IPS DF 6.9 (cell line): ENCODE results near the gene PANK4.
"Not testable (repeated sequence)": the region's sequence is repeated elsewhere in the genome, so short reads cannot be mapped to it uniquely, and the experiment has no call there.

Experiments
- DNase-seq: peaks from one replicate; pipeline ENCODE4 v3.0.0-alpha.2; 2013; ENCODE audit warnings: low read depth, low spot score
- H3K27ac ChIP-seq: one replicate; pipeline ENCODE4 v1.5.1; 2013; ENCODE audit warnings: low read length, control low read depth
- H3K27me3 ChIP-seq: 2 replicates; pipeline ENCODE4 v1.6.1; 2013; ENCODE audit warnings: mild to moderate bottlenecking, low read length; ENCODE audit not compliant: control insufficient read depth, insufficient read depth
- H3K36me3 ChIP-seq: 2 replicates; pipeline ENCODE4 v1.6.1; 2013; ENCODE audit warnings: low read length; ENCODE audit not compliant: control insufficient read depth, insufficient read depth
- H3K4me1 ChIP-seq: 2 replicates; pipeline ENCODE4 v1.6.1; 2013; ENCODE audit warnings: low read length; ENCODE audit not compliant: control insufficient read depth, insufficient read depth
- H3K4me3 ChIP-seq: 2 replicates; pipeline ENCODE4 v1.5.1; 2013; ENCODE audit warnings: mild to moderate bottlenecking, low read length
- H3K9me3 ChIP-seq: 2 replicates; pipeline ENCODE4 v1.6.1; 2013; ENCODE audit warnings: low read length, inconsistent platforms; ENCODE audit not compliant: control insufficient read depth, insufficient read depth
- WGBS: extraction: QIAGEN DNeasy Blood & Tissue Kit; methylation state at CpG from one replicate; pipeline ENCODE4 v1.1.7; 2013; ENCODE audit warnings: mixed read lengths, missing lambda C conversion rate; ENCODE audit not compliant: insufficient read length, insufficient coverage; 5-methylcytosine and 5-hydroxymethylcytosine counted together

The PANK4 gene

DNA sequence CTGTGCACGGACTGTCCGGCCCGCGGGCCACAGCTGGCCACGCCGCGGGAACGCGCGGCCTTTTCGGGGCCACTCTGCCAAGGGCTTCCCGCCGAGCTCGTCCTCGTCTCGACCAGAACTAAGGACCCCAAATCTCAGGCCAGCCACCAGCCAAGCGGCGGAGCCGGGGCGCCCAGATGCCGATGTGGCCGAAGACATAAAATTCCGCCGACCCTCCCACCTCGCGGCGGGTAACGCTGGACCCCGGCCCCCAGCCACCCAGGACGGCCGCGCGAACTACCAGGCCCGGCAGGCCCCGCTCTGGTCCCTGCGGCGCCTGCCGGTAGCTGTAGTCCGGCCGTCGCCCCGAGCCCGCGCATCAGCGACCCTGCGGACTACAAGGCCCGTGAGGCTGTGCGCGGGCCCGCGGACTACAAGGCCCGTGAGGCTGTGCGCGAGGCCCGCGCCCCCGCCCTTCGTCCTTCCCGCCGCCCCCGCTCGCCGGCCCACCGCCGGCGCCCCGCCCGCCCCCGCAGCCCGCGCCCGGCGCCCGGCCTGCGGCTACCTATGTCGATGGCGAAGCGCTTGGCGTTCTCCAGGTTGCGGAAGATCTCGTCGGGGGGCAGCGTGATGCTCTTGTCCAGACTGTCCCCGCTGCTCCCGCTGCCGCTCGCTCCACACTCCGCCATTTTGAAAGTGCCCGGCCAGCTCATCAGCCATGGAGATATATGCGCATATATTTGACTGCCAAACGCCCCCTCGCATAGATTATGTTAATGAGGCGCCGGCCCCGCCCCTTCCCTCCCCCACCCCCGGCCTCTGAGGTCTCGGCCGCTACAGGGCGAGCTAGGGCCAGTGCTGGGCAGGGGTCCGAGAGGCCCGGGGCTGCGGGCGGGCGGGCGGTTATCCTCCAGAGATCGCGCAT is at the start of gene PANK4:
Gene PANK4 (minus strand): TSS at position 677 of the 904 bp plus-strand sequence. CDS start 9 bp downstream, at position 668.
- peak; percentile 74 for DNase-seq
- peak within 1 kb of the TSS; percentile 81 for H3K4me3 ChIP-seq

DNA sequence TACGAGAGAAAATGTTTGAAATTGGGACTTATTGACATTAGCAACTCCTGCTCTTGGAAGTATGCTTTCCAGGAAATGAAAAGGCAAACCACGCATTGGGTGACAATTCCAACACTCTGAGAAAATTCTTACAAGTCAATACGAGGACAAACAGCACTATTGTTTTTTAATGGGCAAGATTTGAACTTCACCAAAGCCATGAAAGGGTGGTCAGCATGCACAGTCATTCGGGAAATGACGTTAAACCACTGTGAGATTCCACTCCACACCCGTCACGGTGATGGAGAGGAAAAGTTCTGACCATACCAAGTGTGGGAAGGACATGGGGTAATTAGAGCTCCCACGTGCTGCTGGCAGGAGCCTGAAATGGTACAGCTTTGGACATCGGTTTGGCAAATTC is 48.0 kb upstream of the PANK4 start:
- DNase-seq: no peak

More for the DNA sequence above, at the start of gene PANK4:
- no peaks in the 10 kb centered on the region for H3K9me3 ChIP-seq
- no peak within 1 kb of the TSS for H3K27ac ChIP-seq
- peaks cover 10% of the 10 kb centered on the region; the same call in 1 of the 2 replicates for H3K4me1 ChIP-seq
- no CpG with 5 or more reads among the region's 107 CpGs for WGBS
- H3K36me3 ChIP-seq: peaks cover 2% of the 10 kb centered on the region
- H3K27me3 ChIP-seq: peaks cover 30% of the 10 kb centered on the region

DNA sequence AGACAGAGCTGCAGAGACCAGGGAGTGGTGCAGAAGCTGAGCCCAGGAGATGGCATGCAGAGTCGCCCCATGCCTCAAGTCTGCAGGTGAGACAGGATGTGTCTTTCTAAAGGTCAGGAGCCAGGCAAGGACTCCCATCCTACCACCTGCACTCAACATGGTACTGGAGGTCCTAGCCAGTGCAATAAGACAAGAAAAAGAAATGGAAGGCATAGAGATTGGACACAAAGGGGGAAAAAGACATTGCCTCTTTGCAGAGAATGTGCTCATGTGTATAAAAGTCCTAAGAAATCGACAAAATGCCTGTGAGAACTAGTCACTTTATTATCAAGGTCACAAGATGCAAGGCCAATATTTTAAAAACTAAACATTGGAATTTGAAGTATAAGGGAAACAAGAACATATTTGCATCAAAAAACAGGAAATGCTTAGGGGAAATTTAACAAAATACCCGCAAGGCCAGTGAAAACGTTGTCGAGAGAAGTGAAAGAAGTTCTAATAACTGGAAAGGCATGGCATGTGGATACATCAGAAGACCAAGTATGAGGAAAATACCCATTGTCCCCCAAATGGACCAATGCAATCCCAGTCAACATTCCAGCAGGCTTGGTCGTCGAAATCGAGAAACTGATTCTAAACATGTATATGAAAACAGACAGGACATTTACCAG is 47.0 kb upstream of the PANK4 start:
- Histone ChIP-seq H3K36me3 (no peaks in the 10 kb centered on the region), H3K27me3 (no peaks in the 10 kb centered on the region), H3K9me3 (no peaks in the 10 kb centered on the region), H3K27ac (no peak overlapping the region), H3K4me3 (no peak overlapping the region), H3K4me1 (peaks cover 1% of the 10 kb centered on the region; the same call in 1 of the 2 replicates)
- WGBS: no CpG with 5 or more reads among the region's 8 CpGs
- DNase-seq: no peak

More for the DNA sequence above, 48.0 kb upstream of the PANK4 start:
- Histone ChIP-seq H3K9me3 (no peaks in the 10 kb centered on the region), H3K36me3 (no peaks in the 10 kb centered on the region), H3K27me3 (no peaks in the 10 kb centered on the region), H3K27ac (no peak overlapping the region), H3K4me1 (peaks cover 2% of the 10 kb centered on the region; the same call in 1 of the 2 replicates), H3K4me3 (no peak overlapping the region)
- no CpG with 5 or more reads among the region's 9 CpGs for WGBS

GRCh38 chr1:2571348-2571747 is 45.0 kb upstream of the PANK4 start:
- DNase-seq: no peak
- H3K27ac ChIP-seq: no peak overlapping the region
- no peaks in the 10 kb centered on the region for H3K27me3 ChIP-seq
- no peak overlapping the region for H3K4me3 ChIP-seq
- no peaks in the 10 kb centered on the region for H3K9me3 ChIP-seq
- no peaks in the 10 kb centered on the region for H3K4me1 ChIP-seq
- no peaks in the 10 kb centered on the region for H3K36me3 ChIP-seq
- no CpG with 5 or more reads among the region's 9 CpGs for WGBS

DNA sequence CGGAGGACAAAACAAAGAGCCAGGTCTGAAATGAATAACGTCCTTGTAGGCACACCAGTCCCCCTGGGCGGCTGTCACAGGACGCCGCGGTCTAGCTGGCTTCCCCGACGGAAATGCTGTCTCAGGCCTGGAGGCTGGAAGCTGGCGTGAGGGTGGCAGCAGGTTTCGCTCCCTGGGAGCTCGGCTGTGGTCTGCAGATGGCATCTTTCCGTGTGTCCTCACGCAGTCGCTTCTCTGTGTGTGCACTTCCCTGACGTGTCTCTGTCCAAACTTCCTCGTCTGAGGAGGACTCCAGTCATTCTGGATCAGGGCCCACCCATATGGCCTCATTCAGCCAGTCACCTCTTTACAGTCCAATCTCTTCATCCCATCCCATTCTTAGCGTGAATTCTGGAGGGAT is 43.9 kb upstream of the PANK4 start:
- Histone ChIP-seq H3K4me3 (no peak overlapping the region), H3K36me3 (no peaks in the 10 kb centered on the region), H3K27ac (no peak overlapping the region), H3K27me3 (no peaks in the 10 kb centered on the region), H3K9me3 (no peaks in the 10 kb centered on the region), H3K4me1 (no peaks in the 10 kb centered on the region)
- no CpG with 5 or more reads among the region's 17 CpGs for WGBS
- DNase-seq: no peak

DNA sequence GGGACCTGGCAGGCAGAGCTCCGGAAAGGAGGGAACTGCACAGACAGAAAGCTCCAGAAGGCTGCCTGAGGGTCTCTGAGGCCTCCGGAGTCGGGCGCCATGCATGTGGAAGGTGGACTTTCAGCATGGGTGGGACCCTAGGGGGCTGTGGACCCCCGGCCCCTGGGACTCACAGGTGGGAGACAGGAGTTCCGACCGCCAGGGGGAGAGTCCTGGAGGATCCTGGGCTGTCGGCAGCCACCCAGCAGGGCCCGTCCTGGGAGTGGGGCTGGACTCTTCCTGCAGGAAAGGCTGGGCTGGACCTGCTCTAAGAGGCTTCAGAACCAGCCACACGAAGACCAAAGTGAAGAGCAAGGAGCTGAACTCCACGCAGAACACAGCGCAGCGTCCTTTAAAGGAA is 43.3 kb upstream of the PANK4 start:
- H3K4me1 ChIP-seq, H3K27ac ChIP-seq: not testable (repeated sequence)
- no CpG with 5 or more reads among the region's 13 CpGs for WGBS

DNA sequence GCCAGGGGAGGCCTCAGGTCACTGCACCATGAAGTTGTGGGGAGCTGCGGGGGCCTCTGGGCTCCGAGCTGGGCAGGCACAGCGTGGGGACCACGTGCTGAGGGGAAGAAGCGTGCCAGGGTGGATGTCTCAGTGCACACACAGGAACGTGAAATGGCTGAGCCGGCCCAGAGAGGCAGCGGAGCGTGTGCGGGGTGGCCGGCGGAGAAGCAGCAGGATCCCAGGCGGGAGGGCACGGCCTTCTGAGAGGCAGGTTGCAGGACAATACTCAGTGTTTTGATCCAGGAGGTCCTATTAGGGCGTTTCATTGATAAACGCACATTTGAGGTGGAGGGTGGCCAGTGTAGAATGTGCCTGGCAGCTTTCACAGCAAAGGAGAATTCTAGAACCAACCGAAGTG is 42.7 kb upstream of the PANK4 start:
- no CpG with 5 or more reads among the region's 17 CpGs for WGBS
- Histone ChIP-seq H3K27me3 (no peaks in the 10 kb centered on the region), H3K36me3 (no peaks in the 10 kb centered on the region), H3K4me3 (no peak overlapping the region), H3K9me3 (no peaks in the 10 kb centered on the region), H3K27ac (no peak overlapping the region), H3K4me1 (no peaks in the 10 kb centered on the region)
- no peak for DNase-seq

More for the DNA sequence above, 43.3 kb upstream of the PANK4 start:
- H3K36me3 ChIP-seq, H3K9me3 ChIP-seq, DNase-seq, H3K27me3 ChIP-seq, H3K4me3 ChIP-seq: not testable (repeated sequence)

DNA sequence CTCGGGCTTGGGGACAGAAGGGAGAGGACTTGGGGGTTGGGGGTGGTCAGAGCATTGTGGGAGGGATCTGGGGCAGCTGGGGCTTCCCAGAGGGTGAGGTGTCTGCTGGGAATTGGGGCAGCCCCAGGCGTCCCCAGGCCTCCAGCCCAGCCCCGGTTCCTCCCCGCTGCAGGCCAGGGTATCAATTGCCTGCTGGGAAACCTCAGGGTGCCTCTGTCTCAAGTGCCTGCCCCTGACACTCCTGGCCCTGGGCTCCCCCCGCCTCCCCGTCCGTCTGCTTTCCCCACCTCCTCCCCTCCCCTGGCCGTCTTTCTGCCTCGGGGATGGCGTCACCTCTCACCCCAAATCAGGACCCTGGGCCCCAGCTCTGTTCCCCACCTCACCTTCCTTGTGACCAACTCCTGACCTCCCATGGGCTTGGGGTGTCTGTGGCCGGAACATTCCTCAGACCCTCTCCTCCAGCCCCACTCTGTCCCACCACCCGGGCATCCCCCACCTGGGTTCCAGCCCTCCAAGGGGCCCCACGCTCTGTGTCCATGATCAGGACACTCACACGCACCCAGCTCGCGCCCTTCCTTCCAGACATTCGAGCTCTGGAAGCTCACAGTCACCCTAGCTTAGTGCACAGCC is 41.9 kb upstream of the PANK4 start:
- no CpG with 5 or more reads among the region's 17 CpGs for WGBS
- not testable (repeated sequence) for H3K4me1 ChIP-seq, DNase-seq

DNA sequence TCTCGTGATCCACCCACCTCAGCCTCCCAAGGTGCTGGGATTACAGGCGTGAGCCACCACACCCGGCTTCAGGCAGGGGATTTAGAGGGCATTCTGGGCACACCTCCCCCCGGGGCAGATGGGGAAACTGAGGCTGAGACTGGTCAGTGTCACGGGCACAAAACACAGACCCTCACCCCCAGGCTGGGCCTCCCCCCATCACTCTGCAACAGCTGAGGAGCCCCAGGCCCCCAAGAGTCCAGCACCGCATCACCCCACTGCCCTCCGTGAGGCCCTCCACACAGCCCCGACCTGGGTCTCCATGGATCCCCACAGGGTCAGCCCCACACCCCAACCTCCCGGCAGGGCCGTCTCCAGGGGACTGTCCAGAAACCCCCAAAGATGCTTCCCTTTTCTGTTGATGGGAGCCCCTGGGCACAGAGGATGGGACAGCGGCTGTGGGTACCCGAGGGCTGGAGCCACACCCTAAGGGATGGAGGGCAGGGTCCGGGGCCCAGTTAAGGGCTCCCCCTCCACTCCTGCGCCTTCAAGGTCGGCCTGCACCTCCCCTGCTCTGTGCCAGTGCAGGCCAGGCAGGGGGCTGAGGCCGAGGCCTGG is 40.8 kb upstream of the PANK4 start:
- Histone ChIP-seq H3K27me3 (no peaks in the 10 kb centered on the region), H3K36me3 (no peaks in the 10 kb centered on the region), H3K27ac (no peak overlapping the region), H3K4me3 (no peak overlapping the region), H3K4me1 (no peaks in the 10 kb centered on the region), H3K9me3 (no peaks in the 10 kb centered on the region)
- DNase-seq: no peak
- WGBS: no CpG with 5 or more reads among the region's 16 CpGs

More for the DNA sequence above, 41.9 kb upstream of the PANK4 start:
- H3K4me3 ChIP-seq, H3K27me3 ChIP-seq, H3K36me3 ChIP-seq, H3K27ac ChIP-seq, H3K9me3 ChIP-seq: not testable (repeated sequence)
